Liver (tissue), 9 donors: ENCODE measurements around the gene DNMBP. TPM values are rescaled to one million over a fixed set of nuclear protein-coding genes. Genes with fewer than 3 reads are reported as not detected.

Experiments used
- DNase-seq: peaks from one replicate; pipeline ENCODE4 v3.0.0-alpha.2; 2017; ENCODE audit warnings: low spot score
- H3K27ac ChIP-seq, 2 donors: one replicate each; pipeline ENCODE4 v1.7.0; 2013; ENCODE audit warnings: inconsistent platforms in 2 of 2, low read length in 2 of 2, control low read depth in 1 of 2, low read depth in 1 of 2, mild to moderate bottlenecking in 1 of 2
- H3K27me3 ChIP-seq, 4 donors: one replicate each; pipeline versions ENCODE4 v1.6.1 to v1.7.0; 2013; ENCODE audit warnings: low read length in 3 of 4, inconsistent platforms in 1 of 4, mild to moderate bottlenecking in 1 of 4, moderate library complexity in 1 of 4; ENCODE audit not compliant: control insufficient read depth in 4 of 4, insufficient read depth in 4 of 4
- H3K36me3 ChIP-seq, 4 donors: one replicate each; pipeline versions ENCODE4 v1.6.1 to v1.7.0; 2013; ENCODE audit warnings: low read length in 3 of 4, mild to moderate bottlenecking in 3 of 4, low read depth in 1 of 4, moderate library complexity in 1 of 4; ENCODE audit not compliant: control insufficient read depth in 4 of 4, insufficient read depth in 3 of 4
- H3K4me1 ChIP-seq, 4 donors: one replicate each; pipeline versions ENCODE4 v1.6.1 to v1.7.0; 2013; ENCODE audit warnings: low read length in 3 of 4, mild to moderate bottlenecking in 3 of 4, moderate library complexity in 1 of 4; ENCODE audit not compliant: control insufficient read depth in 4 of 4, insufficient read depth in 4 of 4
- H3K4me3 ChIP-seq, 3 donors: one replicate each; pipeline versions ENCODE4 v1.6.1 to v1.7.0; 2013; ENCODE audit warnings: low read length in 3 of 3, control low read depth in 1 of 3, low read depth in 1 of 3, mild to moderate bottlenecking in 1 of 3
- H3K9ac ChIP-seq, 2 donors: one replicate each; pipeline ENCODE4 v1.7.0; 2013; ENCODE audit warnings: low read length in 2 of 2, mild to moderate bottlenecking in 2 of 2, moderate library complexity in 2 of 2, control low read depth in 1 of 2, low read depth in 1 of 2
- H3K9me3 ChIP-seq, 4 donors: one replicate each; pipeline versions ENCODE4 v1.6.1 to v1.7.0; 2013; ENCODE audit warnings: low read length in 3 of 4; ENCODE audit not compliant: control insufficient read depth in 4 of 4
- ATF3 ChIP-seq: IDR thresholded peaks from 2 replicates; pipeline ENCODE4 v1.6.1; 2016; ENCODE audit warnings: antibody characterized with exemption
- CTCF ChIP-seq: fragments of 150-350 bp; IDR thresholded peaks from 2 replicates; pipeline ENCODE4 v1.5.1; 2017; ENCODE audit warnings: improper control_type of control experiment, low read depth, low read length; ENCODE audit not compliant: missing input control
- EGR1 ChIP-seq, 2 donors: IDR thresholded peaks; 2 replicates each; pipeline ENCODE4 v1.6.1; 2016 to 2018; ENCODE audit warnings: antibody characterized with exemption in 2 of 2, low read depth in 2 of 2
- FOXA1 ChIP-seq: IDR thresholded peaks from 2 replicates; pipeline ENCODE4 v1.6.1; 2016; ENCODE audit warnings: antibody characterized with exemption
- FOXA2 ChIP-seq: IDR thresholded peaks from 2 replicates; pipeline ENCODE4 v1.6.1; 2016; ENCODE audit warnings: antibody characterized with exemption
- GABPA ChIP-seq, 2 donors: IDR thresholded peaks in 1 of 2; conservative IDR thresholded peaks in 1 of 2; 2 replicates each; pipeline ENCODE4 v1.6.1; 2016; ENCODE audit warnings: antibody characterized with exemption in 2 of 2, mild to moderate bottlenecking in 1 of 2, moderate library complexity in 1 of 2
- HNF4A ChIP-seq, 2 donors: conservative IDR thresholded peaks; 2 replicates each; pipeline ENCODE4 v1.6.1; 2016; ENCODE audit warnings: antibody characterized with exemption in 2 of 2, mild to moderate bottlenecking in 2 of 2
- HNF4G ChIP-seq: IDR thresholded peaks from 2 replicates; pipeline ENCODE4 v1.6.1; 2016; ENCODE audit warnings: antibody characterized with exemption
- JUND ChIP-seq, 2 donors: IDR thresholded peaks; 2 replicates each; pipeline ENCODE4 v1.6.1; 2016; ENCODE audit warnings: antibody characterized with exemption in 2 of 2
- MAX ChIP-seq: IDR thresholded peaks from 2 replicates; pipeline ENCODE4 v1.6.1; 2016; ENCODE audit warnings: antibody characterized with exemption
- NR2F2 ChIP-seq: IDR thresholded peaks from 2 replicates; pipeline ENCODE4 v1.6.1; 2016; ENCODE audit warnings: antibody characterized with exemption
- RAD21 ChIP-seq, 2 donors: IDR thresholded peaks; 2 replicates each; pipeline ENCODE4 v1.6.1; 2016; ENCODE audit warnings: antibody characterized with exemption in 2 of 2, mild to moderate bottlenecking in 2 of 2
- REST ChIP-seq: IDR thresholded peaks from 2 replicates; pipeline ENCODE4 v1.6.1; 2016; ENCODE audit warnings: antibody characterized with exemption, mild to moderate bottlenecking
- RXRA ChIP-seq, 2 donors: IDR thresholded peaks; 2 replicates each; pipeline ENCODE4 v1.6.1; 2017 to 2018; ENCODE audit warnings: antibody characterized with exemption in 2 of 2, mild to moderate bottlenecking in 1 of 2
- TAF1 ChIP-seq: conservative IDR thresholded peaks from 2 replicates; pipeline ENCODE4 v1.6.1; 2016; ENCODE audit warnings: antibody characterized with exemption, mild to moderate bottlenecking
- YY1 ChIP-seq: IDR thresholded peaks from 2 replicates; pipeline ENCODE4 v1.6.1; 2016; ENCODE audit warnings: antibody characterized with exemption, mild to moderate bottlenecking
- WGBS: extraction: QIAGEN DNeasy Blood & Tissue Kit; methylation state at CpG from one replicate; pipeline ENCODE4 v1.1.7; 2013; 5-methylcytosine and 5-hydroxymethylcytosine counted together
- polyA plus RNA-seq, 2 donors: library from polyadenylated mRNA; stranded (reverse) in 1 of 2; unstranded in 1 of 2; fragments of 200-250 nt in 1 of 2; fragments of >200 nt in 1 of 2; fragmentation: Nextera tagmentation in 1 of 2; extraction: Ambion mirVana in 1 of 2; gene quantifications; one replicate each; pipeline versions ENCODE4 v1.2.1 to v1.2.3, GENCODE V29; 2013 to 2015
- total RNA-seq, 2 donors: library from RNA; depleted of rRNA; stranded (reverse); fragments of >200 nt; gene quantifications; one replicate each; pipeline ENCODE4 v1.2.3, GENCODE V29; 2014
- donor health status: healthy.
- donor health status: healthy.
- donor health status: healthy.
- donor health status: healthy.
- donor health status: healthy.

Gene DNMBP
- total and polyA plus RNA-seq, 4 donors = 3.8 to 12.6 (median 5.3) TPM

GRCh38 chr10:100046021-100046486, 36.3 kb upstream of the DNMBP start:
- Histone ChIP-seq H3K36me3 (peaks cover 13 to 49% (median 33%) of the 10 kb centered on the region in 4 donors), H3K4me1 (peaks cover 0 to 3% (median 0%) of the 10 kb centered on the region in 4 donors), H3K9ac (peak overlapping the region in 1 of 2 donors; percentile 27), H3K27me3 (no peaks in the 10 kb centered on the region), H3K27ac (no peak overlapping the region), H3K4me3 (no peak overlapping the region), H3K9me3 (no peaks in the 10 kb centered on the region)
- WGBS = 24% methylated on average over 7 of the region's 7 CpGs
- TF ChIP-seq ATF3 = no peak
- no peak for TF ChIP-seq YY1
- no peak for TF ChIP-seq GABPA (IDR thresholded peaks at IDR 0.05 in 1 of 2, conservative IDR thresholded peaks at IDR 0.05 in 1 of 2)
- peak; percentile 91 for TF ChIP-seq CTCF
- no peak for TF ChIP-seq RXRA (IDR thresholded peaks at IDR 0.05)
- no peak for TF ChIP-seq FOXA1
- no peak for TF ChIP-seq JUND (IDR thresholded peaks at IDR 0.05)
- TF ChIP-seq MAX = no peak
- TF ChIP-seq HNF4G = no peak
- TF ChIP-seq NR2F2 = no peak
- TF ChIP-seq RAD21 (IDR thresholded peaks at IDR 0.05) = peak; percentile 90 to 95
- TF ChIP-seq HNF4A (conservative IDR thresholded peaks at IDR 0.05) = no peak
- no peak for TF ChIP-seq FOXA2
- DNase-seq = peak; percentile 87

GRCh38 chr10:100045592-100045991, 35.8 kb upstream of the DNMBP start:
- Histone ChIP-seq H3K4me1 (peaks cover 0 to 3% (median 0%) of the 10 kb centered on the region in 4 donors), H3K4me3 (no peak overlapping the region), H3K9ac (peak overlapping the region in 1 of 2 donors; percentile 27), H3K27ac (no peak overlapping the region), H3K27me3 (no peaks in the 10 kb centered on the region), H3K9me3 (no peaks in the 10 kb centered on the region), H3K36me3 (peaks cover 13 to 46% (median 31%) of the 10 kb centered on the region in 4 donors)
- TF ChIP-seq HNF4A (conservative IDR thresholded peaks at IDR 0.05) = no peak
- no peak for TF ChIP-seq MAX
- no peak for TF ChIP-seq FOXA1
- TF ChIP-seq HNF4G = no peak
- TF ChIP-seq REST = no peak
- no peak for TF ChIP-seq FOXA2
- TF ChIP-seq TAF1 = no peak
- TF ChIP-seq EGR1 (IDR thresholded peaks at IDR 0.05; ENCODE audit: low read depth in 2 of 2) = no peak
- TF ChIP-seq ATF3 = no peak
- WGBS = 79% methylated on average over 2 of the region's 2 CpGs
- no peak for DNase-seq
